Transverse colon (tissue), 3 donors: ENCODE measurements around the gene TBX3.

Experiments
- POLR2A ChIP-seq: fragments of 450-650 bp; IDR thresholded peaks from one replicate; pipeline ENCODE4 v1.6.1; 2016; ENCODE audit warnings: antibody characterized with exemption, mild to moderate bottlenecking, moderate library complexity
- TF ChIP-seq, protein P1 (sequence below), 5 experiments: fragments of 200-600 bp in 3 of 5; fragments of 450-650 bp in 2 of 5; sonication (generic) in 3 of 5; IDR thresholded peaks; 1 replicate in 2 of 5; 2 replicates in 3 of 5; pipeline ENCODE4 v1.5.1; 2016 to 2017; ENCODE audit warnings: antibody characterized with exemption in 5 of 5, inconsistent platforms in 3 of 5, mild to moderate bottlenecking in 2 of 5, moderate library complexity in 1 of 5

- TF ChIP-seq, protein P1, sequence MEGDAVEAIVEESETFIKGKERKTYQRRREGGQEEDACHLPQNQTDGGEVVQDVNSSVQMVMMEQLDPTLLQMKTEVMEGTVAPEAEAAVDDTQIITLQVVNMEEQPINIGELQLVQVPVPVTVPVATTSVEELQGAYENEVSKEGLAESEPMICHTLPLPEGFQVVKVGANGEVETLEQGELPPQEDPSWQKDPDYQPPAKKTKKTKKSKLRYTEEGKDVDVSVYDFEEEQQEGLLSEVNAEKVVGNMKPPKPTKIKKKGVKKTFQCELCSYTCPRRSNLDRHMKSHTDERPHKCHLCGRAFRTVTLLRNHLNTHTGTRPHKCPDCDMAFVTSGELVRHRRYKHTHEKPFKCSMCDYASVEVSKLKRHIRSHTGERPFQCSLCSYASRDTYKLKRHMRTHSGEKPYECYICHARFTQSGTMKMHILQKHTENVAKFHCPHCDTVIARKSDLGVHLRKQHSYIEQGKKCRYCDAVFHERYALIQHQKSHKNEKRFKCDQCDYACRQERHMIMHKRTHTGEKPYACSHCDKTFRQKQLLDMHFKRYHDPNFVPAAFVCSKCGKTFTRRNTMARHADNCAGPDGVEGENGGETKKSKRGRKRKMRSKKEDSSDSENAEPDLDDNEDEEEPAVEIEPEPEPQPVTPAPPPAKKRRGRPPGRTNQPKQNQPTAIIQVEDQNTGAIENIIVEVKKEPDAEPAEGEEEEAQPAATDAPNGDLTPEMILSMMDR (IDR thresholded peaks at IDR 0.05) = no peak
- TF ChIP-seq POLR2A = no peak
Observed at GRCh38 chr12:114666746-114667668, 17.0 kb downstream of the TBX3 start.
